ENCODE measurements around the gene LMCD1.

Gene LMCD1

GRCh38 chr3:8608041-8608790, 106.6 kb downstream of the LMCD1 start:
- no peaks in the 10 kb centered on the region for H3K79me2 ChIP-seq (ENCODE audit: insufficient read depth, low read length)
- no peak for TF ChIP-seq EZH2phosphoT487 (IDR thresholded peaks at IDR 0.05; ENCODE audit: borderline replicate concordance)
- no peak for TF ChIP-seq CTCF (conservative IDR thresholded peaks at IDR 0.05; ENCODE audit: low read length)
- H3F3A ChIP-seq (ENCODE audit: low read depth): no peaks in the 10 kb centered on the region
- no peaks in the 10 kb centered on the region for H3K9me3 ChIP-seq (ENCODE audit: insufficient read depth, low read depth, low read length)
- H3K9me2 ChIP-seq (replicated peaks; ENCODE audit: low read depth, low read length): no peaks in the 10 kb centered on the region
- H3K4me3 ChIP-seq (ENCODE audit: low read length, poor library complexity, severe bottlenecking): no peak overlapping the region
- no peak overlapping the region for H3K4me2 ChIP-seq (ENCODE audit: low read depth, low read length, poor library complexity, severe bottlenecking)
- H3K36me3 ChIP-seq (ENCODE audit: insufficient read depth, low read length): no peaks in the 10 kb centered on the region
- no peaks in the 10 kb centered on the region for H3K27me3 ChIP-seq (ENCODE audit: insufficient read depth, low read length, poor library complexity, severe bottlenecking)
- no peaks in the 10 kb centered on the region for H4K20me1 ChIP-seq (ENCODE audit: insufficient read depth, low read length, poor library complexity, severe bottlenecking)
- H2AFZ ChIP-seq (ENCODE audit: low read length): no peak overlapping the region
- H3K9ac ChIP-seq (ENCODE audit: low read depth, low read length, poor library complexity, severe bottlenecking): no peak overlapping the region
- H3K4me1 ChIP-seq (ENCODE audit: insufficient read depth, low read length, poor library complexity, severe bottlenecking): no peaks in the 10 kb centered on the region

GRCh38 chr3:8608791-8609467, 107.3 kb downstream of the LMCD1 start:
- no peak overlapping the region for H2AFZ ChIP-seq (ENCODE audit: low read length)
- no peaks in the 10 kb centered on the region for H3K36me3 ChIP-seq (ENCODE audit: insufficient read depth, low read length)
- H3K4me3 ChIP-seq (ENCODE audit: low read length, poor library complexity, severe bottlenecking): no peak overlapping the region
- H3K79me2 ChIP-seq (ENCODE audit: insufficient read depth, low read length): no peaks in the 10 kb centered on the region
- no peaks in the 10 kb centered on the region for H3K9me3 ChIP-seq (ENCODE audit: insufficient read depth, low read depth, low read length)
- H3F3A ChIP-seq (ENCODE audit: low read depth): no peaks in the 10 kb centered on the region
- H3K4me1 ChIP-seq (ENCODE audit: insufficient read depth, low read length, poor library complexity, severe bottlenecking): no peaks in the 10 kb centered on the region
- no peaks in the 10 kb centered on the region for H3K27me3 ChIP-seq (ENCODE audit: insufficient read depth, low read length, poor library complexity, severe bottlenecking)
- TF ChIP-seq CTCF (conservative IDR thresholded peaks at IDR 0.05; ENCODE audit: low read length): no peak
- no peak for TF ChIP-seq EZH2phosphoT487 (IDR thresholded peaks at IDR 0.05; ENCODE audit: borderline replicate concordance)
- H3K9ac ChIP-seq (ENCODE audit: low read depth, low read length, poor library complexity, severe bottlenecking): no peak overlapping the region
- no peaks in the 10 kb centered on the region for H3K9me2 ChIP-seq (replicated peaks; ENCODE audit: low read depth, low read length)
- no peak overlapping the region for H3K4me2 ChIP-seq (ENCODE audit: low read depth, low read length, poor library complexity, severe bottlenecking)
- no peaks in the 10 kb centered on the region for H4K20me1 ChIP-seq (ENCODE audit: insufficient read depth, low read length, poor library complexity, severe bottlenecking)

GRCh38 chr3:8610951-8611350, 109.3 kb downstream of the LMCD1 start:
- Histone ChIP-seq H3K9me2 (replicated peaks; ENCODE audit: low read depth, low read length) (no peaks in the 10 kb centered on the region), H3K36me3 (ENCODE audit: insufficient read depth, low read length) (no peaks in the 10 kb centered on the region), H3K79me2 (ENCODE audit: insufficient read depth, low read length) (no peaks in the 10 kb centered on the region), H3K9me3 (ENCODE audit: insufficient read depth, low read depth, low read length) (no peaks in the 10 kb centered on the region), H4K20me1 (ENCODE audit: insufficient read depth, low read length, poor library complexity, severe bottlenecking) (no peaks in the 10 kb centered on the region), H3K27me3 (ENCODE audit: insufficient read depth, low read length, poor library complexity, severe bottlenecking) (no peaks in the 10 kb centered on the region), H3K4me2 (ENCODE audit: low read depth, low read length, poor library complexity, severe bottlenecking) (no peak overlapping the region), H2AFZ (ENCODE audit: low read length) (no peak overlapping the region), H3F3A (ENCODE audit: low read depth) (no peaks in the 10 kb centered on the region), H3K4me3 (ENCODE audit: low read length, poor library complexity, severe bottlenecking) (no peak overlapping the region), H3K9ac (ENCODE audit: low read depth, low read length, poor library complexity, severe bottlenecking) (no peak overlapping the region), H3K4me1 (ENCODE audit: insufficient read depth, low read length, poor library complexity, severe bottlenecking) (no peaks in the 10 kb centered on the region)
- TF ChIP-seq EZH2phosphoT487 (IDR thresholded peaks at IDR 0.05; ENCODE audit: borderline replicate concordance) (no peak), CTCF (conservative IDR thresholded peaks at IDR 0.05; ENCODE audit: low read length) (no peak)

Measured in Loucy (cell line).